GM12873 (cell line): ENCODE data around the gene ATG9A.

Experiments used
- CTCF ChIP-seq: IDR thresholded peaks from 2 replicates; pipeline ENCODE4 v1.5.1; 2012; ENCODE audit warnings: low read depth, mild to moderate bottlenecking, moderate library complexity, low read length, control low read depth; ENCODE audit not compliant: insufficient read depth; ENCODE audit errors: missing control alignments

The ATG9A gene

GRCh38 chr2:219251656-219252055, 22.2 kb upstream of the ATG9A start:
- TF ChIP-seq CTCF: no peak

DNA sequence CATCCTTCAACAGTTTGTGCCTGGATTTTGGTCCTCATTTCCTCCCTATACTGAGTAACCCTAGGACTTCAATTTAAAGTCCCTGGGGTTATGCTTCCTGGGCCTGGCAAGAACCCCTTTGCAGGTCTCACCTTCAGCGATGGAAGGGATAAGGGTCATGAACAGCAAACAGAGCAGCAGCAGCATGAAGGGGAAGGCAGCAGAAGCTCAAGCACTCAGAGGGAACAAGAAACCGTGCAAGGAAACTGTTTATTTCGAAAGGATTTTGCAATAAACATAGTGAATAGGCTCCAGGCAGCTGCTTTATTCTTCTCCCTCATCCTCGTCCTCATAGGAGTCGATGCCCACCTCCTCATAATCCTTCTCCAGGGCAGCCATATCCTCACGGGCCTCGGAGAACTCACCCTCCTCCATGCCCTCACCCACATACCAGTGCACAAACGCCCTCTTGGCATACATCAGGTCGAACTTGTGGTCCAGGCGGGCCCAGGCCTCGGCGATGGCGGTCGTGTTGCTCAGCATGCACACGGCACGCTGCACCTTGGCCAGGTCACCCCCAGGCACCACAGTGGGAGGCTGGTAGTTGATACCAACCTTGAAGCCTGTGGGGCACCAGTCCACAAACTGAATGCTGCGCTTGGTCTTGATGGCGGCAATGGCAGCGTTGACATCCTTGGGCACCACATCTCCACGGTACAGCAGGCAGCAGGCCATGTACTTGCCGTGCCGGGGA, 20.8 kb upstream of the ATG9A start:
- no peak for TF ChIP-seq CTCF

- no peak for TF ChIP-seq CTCF
Measured at GRCh38 chr2:219249203-219249980, 20.0 kb upstream of the ATG9A start.

DNA sequence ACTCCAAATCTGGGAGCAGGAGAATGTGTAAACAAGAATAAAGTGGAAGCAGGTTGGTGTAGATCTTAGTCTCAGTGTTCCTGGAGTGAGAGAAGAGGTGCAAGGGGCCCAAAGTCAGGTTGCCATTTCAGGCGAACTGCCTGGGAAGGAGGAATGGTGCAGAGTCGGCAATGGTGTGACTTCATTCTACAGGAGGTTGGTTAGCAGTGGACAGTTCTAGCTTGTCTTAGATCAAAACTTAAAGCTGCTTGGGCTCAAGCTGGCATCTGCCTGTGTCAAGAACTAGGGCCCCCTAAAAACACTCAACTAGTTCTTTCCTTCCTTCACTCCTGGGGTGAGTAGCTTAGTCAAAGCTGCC, 19.4 kb upstream of the ATG9A start:
- no peak for TF ChIP-seq CTCF

- TF ChIP-seq CTCF: no peak
Measured at GRCh38 chr2:219247678-219248642, 18.5 kb upstream of the ATG9A start.

DNA sequence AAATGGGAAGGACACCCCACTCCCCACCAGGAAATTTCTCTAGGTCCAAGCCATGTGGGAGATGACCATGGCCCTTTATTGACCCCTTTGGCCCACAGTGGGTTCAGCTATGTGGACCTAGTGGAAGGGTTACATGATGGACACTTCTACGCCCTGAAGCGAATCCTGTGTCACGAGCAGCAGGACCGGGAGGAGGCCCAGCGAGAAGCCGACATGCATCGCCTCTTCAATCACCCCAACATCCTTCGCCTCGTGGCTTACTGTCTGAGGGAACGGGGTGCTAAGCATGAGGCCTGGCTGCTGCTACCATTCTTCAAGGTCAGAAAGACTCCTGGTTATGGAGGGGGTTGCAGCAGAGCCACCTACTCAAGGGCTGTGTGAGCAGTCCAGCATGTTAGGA, 17.1 kb upstream of the ATG9A start:
- no peak for TF ChIP-seq CTCF

DNA sequence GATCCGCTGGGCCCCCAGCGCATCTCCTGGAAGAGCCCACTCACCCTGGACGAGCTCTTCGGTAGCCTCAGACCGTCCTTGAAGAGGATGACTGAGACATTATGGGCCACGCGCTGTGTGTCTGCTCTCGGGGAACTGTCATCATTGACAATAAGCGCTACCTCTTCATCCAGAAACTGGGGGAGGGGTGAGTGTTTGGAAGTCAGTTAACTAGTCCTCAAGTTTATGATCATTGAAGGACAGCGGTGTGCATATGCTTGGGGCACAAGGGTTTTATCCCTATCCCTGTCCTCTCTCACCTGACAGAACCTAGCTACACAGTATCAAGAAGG, 16.4 kb upstream of the ATG9A start:
- no peak for TF ChIP-seq CTCF
